NOMO-1 treated with DMSO at 0.1 percent for 48 hours (cell line): ENCODE results near the gene CNTFR.
A peak's percentile ranks its signal among the peaks of the same experiment; 100 is the strongest.

Source experiments
- DNase-seq: peaks from one replicate; lab custom pipeline; 2025; ENCODE audit not compliant: unreplicated experiment; lab: John Stamatoyannopoulos, UW

CNTFR gene

DNA sequence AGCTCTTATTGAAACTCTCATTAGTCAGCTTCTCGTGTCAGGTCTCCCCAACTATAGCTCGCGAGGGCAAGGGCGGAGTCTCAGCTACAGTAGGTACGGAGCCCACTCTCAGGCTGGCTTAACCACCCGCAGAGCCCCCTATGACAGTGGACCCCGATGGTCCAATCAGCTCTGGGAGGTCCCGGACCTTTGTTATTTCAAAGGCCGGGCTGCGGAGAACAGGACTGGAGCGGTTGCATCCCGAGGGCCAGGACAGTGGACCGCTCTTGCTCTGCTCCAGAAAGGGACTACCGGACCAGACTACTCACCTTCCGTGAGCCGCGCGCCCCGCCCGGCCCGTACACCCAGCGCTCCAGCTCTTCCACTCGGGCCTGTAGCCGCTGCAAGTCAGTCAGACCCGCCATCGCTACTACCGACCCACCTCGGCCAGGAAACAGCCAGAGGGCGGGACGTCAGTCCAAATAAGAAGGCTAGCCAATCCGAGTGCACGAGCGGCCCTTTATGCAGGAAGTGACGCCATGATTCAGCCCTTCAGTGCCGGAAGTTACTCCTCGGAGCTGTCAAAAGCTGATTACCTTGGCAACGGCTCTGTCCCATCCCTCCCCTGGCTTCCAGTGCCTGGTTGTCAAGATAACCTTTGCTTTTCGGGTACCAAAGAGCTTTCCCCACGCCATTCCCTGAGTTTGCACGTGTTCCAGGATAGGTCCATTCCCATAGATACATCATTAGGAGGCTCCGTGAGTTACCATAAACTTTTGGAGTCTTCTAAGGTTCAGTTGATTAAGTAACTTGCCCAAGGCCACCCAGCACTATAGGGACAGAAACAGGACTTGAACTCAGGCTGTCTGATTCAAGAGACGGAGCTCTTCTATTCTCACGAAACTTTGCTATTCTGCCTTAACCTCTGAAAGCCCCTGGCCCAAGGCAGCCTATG lies 30.8 kb upstream of the CNTFR start, which contains the start of gene DCTN3:
Gene DCTN3 (minus strand): TSS at position 435 of the 934 bp plus-strand sequence. CDS start 31 bp downstream, at position 404.
- DNase-seq, result peak; percentile 99

- no peak for DNase-seq
These were observed 25.6 kb upstream of the CNTFR start for GRCh38 chr9:34615132-34615531.

DNA sequence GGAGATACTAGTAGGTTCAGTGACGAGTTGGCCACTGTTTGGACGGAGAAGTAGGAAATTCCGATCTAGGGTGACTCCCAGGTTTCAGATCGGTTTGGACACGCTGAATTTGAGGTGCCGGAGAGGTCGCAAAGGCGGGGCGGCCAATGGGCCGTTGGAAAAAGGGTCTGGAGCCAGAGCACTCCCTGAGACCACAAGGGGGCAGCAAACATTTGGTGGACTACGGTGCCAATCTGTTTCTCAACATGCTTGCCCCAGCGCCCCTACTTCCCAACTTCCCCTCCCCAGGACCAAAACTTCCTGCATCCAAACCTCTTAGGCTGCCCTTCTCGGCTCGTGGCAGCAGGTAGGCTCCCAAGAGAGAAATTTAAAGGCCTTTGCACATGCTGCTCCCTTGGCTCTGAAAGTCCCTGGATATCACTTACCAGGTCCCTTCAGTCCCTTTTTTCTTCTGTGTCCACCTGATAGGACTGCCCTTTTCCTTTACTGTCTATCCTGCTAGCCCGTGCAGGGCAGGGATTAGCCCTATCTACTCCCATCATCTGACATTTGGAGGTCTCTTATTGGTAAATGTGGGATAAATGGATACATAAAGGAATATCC lies 23.4 kb upstream of the CNTFR start:
- peak; percentile 82 for DNase-seq

DNA sequence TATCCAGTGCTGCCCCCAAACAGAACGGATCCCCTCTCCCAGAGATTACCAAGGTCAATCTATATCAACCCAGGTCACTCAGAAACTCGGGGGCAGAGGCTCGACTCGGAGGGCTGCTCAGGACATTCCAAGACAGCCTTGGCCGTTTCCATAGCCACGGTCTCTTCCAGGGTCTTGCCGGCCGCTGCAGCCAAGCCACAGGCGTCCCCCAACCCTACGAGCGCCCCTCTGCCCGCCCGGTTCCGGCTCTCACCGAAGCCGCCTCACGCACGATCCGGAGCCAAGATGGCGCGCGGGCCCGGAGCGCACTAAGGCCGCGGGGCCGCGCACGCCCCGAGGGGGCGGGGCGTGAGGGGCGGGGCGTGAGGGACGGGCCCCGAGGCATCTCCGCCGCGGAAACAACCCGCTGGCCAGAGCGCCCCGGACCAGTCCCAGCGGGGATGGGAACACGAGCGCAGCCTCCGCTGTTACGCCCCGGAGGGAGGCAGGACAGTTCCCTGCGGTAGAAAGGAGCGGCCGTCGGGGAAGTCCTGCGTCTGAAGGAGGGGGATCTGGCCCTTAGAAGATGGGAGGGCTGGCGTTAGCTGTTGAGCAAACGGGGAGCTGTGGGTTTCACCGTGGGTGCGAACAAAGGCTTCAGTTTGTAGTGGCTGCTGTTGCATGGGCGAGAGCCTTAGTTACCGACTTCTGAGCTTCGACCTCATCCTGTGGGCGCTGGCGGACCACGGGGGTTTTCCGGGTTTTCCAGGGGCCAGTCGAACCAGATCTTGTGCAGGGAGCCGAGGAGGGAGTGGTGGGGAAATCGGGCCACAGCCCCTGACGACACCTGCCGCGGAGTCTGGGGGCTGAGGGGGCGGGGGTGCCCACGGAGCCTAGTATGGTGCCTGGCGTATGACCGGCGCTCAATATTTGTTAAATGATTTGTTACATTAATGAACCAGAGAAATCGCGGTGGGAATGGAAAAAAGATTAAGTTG lies 22.6 kb upstream of the CNTFR start, which contains the start of gene RPP25L:
Gene RPP25L (minus strand): TSS at position 287 of the 977 bp plus-strand sequence. CDS start 801 bp downstream, outside the sequence.
- peak; percentile 77 for DNase-seq

GRCh38 chr9:34611251-34611810 lies 21.8 kb upstream of the CNTFR start:
- no peak for DNase-seq

GRCh38 chr9:34610434-34611206 lies 21.1 kb upstream of the CNTFR start:
- DNase-seq, result no peak

GRCh38 chr9:34607331-34607730 lies 17.8 kb upstream of the CNTFR start:
- no peak for DNase-seq

GRCh38 chr9:34606905-34607304 lies 17.4 kb upstream of the CNTFR start:
- no peak for DNase-seq

- no peak for DNase-seq
These were observed 16.7 kb upstream of the CNTFR start for GRCh38 chr9:34606190-34606589.

GRCh38 chr9:34603610-34604231 lies 14.2 kb upstream of the CNTFR start:
- peak; percentile 75 for DNase-seq

DNA sequence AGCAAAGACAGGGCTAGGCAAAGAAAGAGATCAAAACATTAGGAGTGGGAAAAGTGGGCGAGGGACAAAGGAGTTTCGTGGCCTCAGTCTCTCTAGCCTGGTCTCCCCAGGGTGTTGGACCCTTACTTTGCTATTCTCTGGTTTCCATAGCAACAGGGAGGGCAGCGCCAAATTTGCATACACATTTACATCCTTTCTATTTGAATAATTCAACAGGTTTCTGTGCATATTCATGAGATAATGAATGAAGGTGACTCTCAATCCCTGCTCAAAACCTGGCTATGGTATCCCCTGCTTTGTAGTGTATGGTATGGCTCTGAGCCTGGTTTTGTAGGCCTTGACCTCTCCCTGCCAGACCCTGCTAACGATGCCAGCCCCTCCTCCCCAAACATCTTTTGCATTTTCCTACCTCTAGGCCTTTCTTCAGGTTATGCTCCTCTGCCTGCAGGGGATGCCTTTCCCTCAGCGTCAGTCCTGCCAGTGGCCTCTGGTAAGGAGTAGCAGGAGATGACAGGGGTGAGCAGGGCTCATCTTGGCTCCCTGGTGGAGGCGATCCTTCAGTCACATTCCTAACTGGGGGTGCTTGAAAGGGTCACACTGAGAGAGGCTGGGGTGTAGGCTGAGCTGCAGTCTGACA lies 12.5 kb upstream of the CNTFR start:
- DNase-seq, result no peak

- DNase-seq, result no peak
These were observed 11.4 kb upstream of the CNTFR start for GRCh38 chr9:34600908-34601307.

DNA sequence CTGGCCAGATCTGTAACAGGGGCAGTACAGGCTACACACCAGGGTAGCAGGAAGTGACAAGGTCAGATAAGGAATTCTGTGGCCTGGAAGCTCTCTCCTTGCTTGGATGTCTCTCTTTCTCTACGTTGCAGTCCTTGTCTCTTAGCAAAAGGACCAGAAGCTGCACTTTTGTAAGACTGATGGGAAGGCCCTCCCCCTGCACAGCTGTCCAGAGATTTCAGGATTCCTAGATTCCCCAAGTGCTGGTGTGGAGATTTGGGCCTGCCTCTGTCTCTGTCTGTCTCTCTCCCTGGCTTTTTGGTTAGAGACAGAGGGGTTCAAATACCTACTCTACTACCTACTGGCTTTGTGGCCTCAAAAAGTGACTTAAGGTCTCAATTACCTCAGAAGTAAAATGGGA lies 10.0 kb upstream of the CNTFR start:
- no peak for DNase-seq

DNA sequence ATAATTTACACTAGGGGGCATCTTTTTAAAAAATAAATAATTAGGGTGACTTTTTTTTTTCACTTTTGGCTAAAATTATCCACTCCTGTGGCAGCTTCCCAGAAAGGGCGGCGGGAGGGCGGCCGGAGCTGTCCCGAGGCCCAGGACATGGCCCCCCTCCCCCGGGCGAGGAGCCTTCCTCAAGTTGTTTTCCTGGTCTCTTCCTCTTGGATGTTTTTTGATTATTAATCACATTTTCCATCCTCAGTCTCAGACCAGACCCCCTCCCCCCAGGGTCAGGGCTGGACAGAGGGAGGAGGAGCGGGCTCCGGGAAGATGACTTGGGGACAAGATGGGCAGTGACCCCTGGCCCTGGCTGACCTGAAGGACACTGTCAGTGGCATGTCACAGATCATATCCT lies 4.7 kb upstream of the CNTFR start:
- DNase-seq, result no peak

DNA sequence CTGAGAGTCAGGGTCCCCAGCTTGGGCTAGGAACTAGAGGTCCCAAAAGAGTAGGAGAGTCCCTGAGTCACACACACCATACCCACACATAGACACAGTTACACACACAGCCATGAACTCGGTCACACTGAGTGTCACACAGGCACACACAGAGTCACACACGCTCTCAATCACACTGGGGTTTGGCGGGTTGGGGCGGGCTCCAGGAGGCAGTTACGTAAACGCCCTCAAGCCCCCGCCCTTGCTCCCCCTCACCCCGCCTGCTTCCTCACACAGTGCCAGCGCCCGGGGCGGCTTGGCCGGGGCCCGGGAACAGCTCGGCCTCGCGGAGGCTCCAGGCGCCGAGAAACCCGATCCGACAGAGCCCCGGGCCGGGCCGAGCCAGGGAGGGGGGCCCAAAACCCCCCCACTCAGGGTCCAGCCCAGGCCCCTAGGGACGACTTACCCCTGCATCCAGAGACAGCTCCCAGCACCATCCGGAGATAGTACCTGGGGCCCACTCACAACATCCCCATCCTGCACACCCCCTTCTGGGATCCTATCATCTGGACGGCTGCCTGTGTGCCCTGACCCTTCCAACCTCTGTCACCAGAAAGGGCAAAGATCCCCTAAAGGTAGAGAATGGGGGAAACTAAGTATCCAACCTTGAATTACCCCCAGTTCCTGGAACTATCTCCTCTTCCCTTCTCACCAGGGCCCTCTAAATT lies 3.5 kb upstream of the CNTFR start:
- no peak for DNase-seq

GRCh38 chr9:34591917-34592866 lies 2.7 kb upstream of the CNTFR start:
- DNase-seq, result peak; percentile 29

DNA sequence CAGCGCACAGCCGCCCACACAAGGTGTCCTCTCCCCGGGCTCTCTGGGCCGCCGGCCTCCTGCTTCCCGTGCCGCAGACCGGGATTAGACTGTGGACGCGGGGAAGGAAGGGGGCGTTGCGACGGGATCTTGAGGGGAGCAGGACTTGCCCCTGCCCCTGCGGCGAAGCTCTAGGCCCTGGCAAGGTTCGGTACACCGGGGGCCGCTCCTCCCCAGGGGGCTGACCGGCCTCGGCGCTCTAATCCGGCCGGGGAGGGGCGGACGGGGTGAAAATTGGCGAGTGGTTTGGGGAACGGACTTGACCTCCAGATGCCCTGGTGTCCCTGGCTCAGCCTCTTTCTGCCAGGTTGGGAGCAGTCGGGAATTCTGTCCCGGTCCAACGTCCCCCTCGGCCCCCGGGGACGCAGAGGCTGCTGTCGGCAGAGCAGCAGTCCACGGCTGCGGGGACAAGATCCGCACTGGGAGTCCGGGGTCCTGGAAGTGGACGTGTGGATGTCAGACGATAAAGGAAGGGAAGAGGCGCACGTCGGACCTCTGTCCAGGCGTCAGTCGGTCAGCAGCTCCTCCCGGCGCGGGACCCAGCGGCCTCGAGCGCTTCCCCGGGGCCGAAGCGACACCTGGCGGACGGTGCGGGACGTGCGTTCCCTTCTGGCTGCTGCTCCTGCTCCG lies 1.9 kb upstream of the CNTFR start:
- peak; percentile 64 for DNase-seq
